GM13976 (cell line): ENCODE results near the gene VEGFC.

ENCODE experiments used
- DNase-seq: peaks from one replicate; pipeline ENCODE4 v3.0.0; 2012; ENCODE audit warnings: low spot score
- CTCF ChIP-seq: IDR thresholded peaks from 2 replicates; pipeline ENCODE4 v1.5.1; 2012; ENCODE audit warnings: borderline replicate concordance, mild to moderate bottlenecking; ENCODE audit not compliant: insufficient read depth; ENCODE audit errors: extremely low read depth, missing control alignments, control extremely low read depth
- in situ Hi-C: fragments of 300-500 bp; cut with MboI; formaldehyde crosslinking; loops from one replicate; pipeline ENCODE4 v1.12.0; 2022; ENCODE audit warnings: low sequenced_read_pairs, mixed read lengths, inconsistent platforms; ENCODE audit not compliant: unreplicated experiment

VEGFC gene

GRCh38 chr4:176791591-176792325 lies 964 bp downstream of the VEGFC start:
- TF ChIP-seq CTCF, result no peak
- in situ Hi-C loops, result loop anchor here (25.0 kb wide), 1 partner anchor 429 kb away; no protein-coding TSS in a partner anchor
- peak; percentile 31 for DNase-seq

GRCh38 chr4:176790398-176790797 lies 2.3 kb downstream of the VEGFC start:
- TF ChIP-seq CTCF, result no peak
- in situ Hi-C loops, result loop anchor here (25.0 kb wide), 1 partner anchor 428 kb away; no protein-coding TSS in a partner anchor

DNA sequence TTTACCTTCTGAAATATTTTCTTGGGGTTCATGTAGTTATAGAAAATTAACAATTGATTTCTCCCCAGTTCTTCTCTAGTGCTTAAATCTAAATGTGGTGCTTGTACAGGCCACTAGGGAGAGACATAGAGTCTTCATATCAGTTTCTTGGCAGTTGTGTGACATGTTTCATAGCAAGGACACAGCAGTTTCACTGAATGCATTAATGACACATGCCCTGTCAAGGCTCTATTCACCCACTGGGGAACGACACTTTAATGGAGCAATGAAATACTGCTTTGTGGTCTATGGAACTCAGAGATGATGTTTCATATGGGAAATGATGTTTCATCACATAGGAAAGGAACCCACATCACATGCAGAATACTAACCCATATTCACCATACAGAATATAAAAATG lies 2.8 kb downstream of the VEGFC start:
- peak; percentile 52 for TF ChIP-seq CTCF
- DNase-seq, result peak; percentile 60
- in situ Hi-C loops, result loop anchor here (25.0 kb wide), 1 partner anchor 428 kb away; no protein-coding TSS in a partner anchor

More at GRCh38 chr4:176790398-176790797, 2.3 kb downstream of the VEGFC start:
- DNase-seq, result no peak

GRCh38 chr4:176788971-176789370 lies 3.8 kb downstream of the VEGFC start:
- in situ Hi-C loops, result loop anchor here (25.0 kb wide), 1 partner anchor 427 kb away; no protein-coding TSS in a partner anchor
- no peak for TF ChIP-seq CTCF
- no peak for DNase-seq

- in situ Hi-C loops, result loop anchor here (25.0 kb wide), 1 partner anchor 426 kb away; no protein-coding TSS in a partner anchor
- no peak for TF ChIP-seq CTCF
- no peak for DNase-seq
Measured at GRCh38 chr4:176788248-176788647, 4.5 kb downstream of the VEGFC start.

- TF ChIP-seq CTCF, result no peak
- in situ Hi-C loops, result loop anchor here (25.0 kb wide), 1 partner anchor 423 kb away; no protein-coding TSS in a partner anchor
- no peak for DNase-seq
Measured at GRCh38 chr4:176784816-176785215, 7.9 kb downstream of the VEGFC start.
